SH-SY5Y (cell line): ENCODE measurements around the gene PPFIA1.

ENCODE experiments used
- GATA2 ChIP-seq: IDR thresholded peaks from 2 replicates; pipeline ENCODE4 v1.6.1; 2011; ENCODE audit warnings: mild to moderate bottlenecking, low read depth, low read length
- GATA3 ChIP-seq: IDR thresholded peaks from 2 replicates; pipeline ENCODE4 v1.6.1; 2011; ENCODE audit warnings: low read depth, mild to moderate bottlenecking, low read length, moderate library complexity

DNA sequence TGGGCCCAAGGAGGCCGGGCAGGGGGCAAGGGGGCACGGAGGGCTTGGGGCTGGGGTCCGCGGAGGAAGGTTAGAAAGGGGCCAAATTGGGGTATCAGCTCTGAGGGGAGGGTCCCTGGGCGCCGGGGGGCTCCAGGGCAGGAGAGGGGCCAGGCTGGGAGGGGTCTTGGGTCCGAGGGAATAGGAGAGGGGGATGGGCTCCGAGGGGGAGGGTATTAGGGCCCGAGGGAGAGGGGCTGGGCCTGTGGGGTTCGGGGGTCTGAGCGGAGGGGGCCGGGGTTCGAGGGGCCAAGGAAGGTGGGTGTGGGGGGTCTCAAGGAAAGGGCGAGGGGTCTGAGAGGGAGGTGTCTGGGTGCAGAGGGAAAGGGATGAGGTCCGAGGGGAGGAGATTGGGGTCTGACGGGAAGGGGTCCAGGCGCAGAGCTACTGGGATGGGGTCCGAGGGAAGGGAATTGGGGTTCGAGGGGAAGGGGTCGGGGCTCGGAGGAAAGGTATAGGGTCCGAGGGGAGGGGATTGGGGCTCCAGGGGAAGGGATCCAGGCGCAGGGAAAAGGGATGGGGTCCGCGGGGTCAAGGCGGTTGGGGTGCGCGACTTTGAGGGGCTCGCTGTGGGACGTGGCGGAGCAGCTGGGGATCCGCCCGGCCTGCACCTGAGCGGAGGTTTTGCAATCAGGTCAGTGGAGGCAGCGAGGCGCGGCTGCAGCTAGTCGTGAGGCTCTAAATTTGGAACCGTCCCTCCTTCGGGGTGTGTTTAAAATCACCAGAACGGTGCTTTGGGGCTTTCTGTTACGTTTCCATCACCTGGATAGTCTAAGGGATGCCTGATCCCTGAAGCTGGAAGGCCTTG, 128.6 kb downstream of the PPFIA1 start:
- TF ChIP-seq GATA2: no peak
- TF ChIP-seq GATA3: no peak
